ENCODE results near the gene PPOX.
A peak's percentile ranks its signal among the peaks of the same experiment; 100 is the strongest.

PPOX gene

DNA sequence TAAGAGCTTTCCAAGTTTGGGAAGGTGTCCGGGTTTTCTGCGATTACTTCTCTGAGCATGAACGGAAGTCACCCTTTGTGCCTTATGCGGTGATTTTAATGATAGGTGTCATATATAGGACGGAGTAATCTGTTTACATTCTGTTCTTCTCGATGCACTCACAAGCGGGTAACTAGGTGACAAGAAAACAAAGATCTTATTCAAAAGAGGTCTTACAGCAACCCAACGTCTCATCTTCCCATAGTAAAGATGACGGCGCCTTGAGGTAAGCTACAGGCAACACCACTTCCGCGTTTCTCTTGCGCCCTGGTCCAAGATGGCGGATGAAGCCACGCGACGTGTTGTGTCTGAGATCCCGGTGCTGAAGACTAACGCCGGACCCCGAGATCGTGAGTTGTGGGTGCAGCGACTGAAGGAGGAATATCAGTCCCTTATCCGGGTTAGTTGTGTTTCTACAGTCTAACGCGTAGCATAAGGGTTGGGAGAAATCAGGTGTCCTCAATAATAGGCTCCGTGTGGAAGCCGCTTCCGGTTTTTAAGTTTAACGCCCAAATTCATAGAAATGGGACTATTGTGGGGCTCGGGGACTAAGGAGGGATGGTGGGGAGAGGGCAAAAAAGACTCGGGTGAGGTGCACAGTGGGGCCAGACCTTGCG, 12.4 kb upstream of the PPOX start, which contains the start of gene UFC1:
UFC1 (plus strand) TSS at position 297 of the 656 bp plus-strand sequence; CDS start at position 317, 20 bp downstream.
- DNase-seq = peak; percentile 87

DNA sequence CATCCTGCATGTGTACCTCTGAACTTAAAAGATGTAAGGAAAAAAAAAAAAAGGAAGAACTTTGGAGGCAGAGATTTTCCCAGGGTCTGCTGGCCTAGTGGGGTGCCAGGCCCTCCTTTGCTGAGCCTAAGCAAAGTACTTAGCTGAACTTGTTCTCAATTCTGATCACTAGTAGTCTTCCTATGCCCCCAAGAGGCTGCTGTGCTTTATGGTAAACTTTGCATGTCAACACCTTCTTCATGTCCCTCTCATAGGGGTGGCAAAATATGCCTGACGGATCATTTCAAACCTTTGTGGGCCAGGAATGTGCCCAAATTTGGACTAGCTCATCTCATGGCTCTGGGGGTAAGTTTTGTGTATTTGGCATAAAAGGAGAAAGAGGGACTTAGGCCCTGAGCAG, 8.4 kb upstream of the PPOX start:
- no peak for DNase-seq

DNA sequence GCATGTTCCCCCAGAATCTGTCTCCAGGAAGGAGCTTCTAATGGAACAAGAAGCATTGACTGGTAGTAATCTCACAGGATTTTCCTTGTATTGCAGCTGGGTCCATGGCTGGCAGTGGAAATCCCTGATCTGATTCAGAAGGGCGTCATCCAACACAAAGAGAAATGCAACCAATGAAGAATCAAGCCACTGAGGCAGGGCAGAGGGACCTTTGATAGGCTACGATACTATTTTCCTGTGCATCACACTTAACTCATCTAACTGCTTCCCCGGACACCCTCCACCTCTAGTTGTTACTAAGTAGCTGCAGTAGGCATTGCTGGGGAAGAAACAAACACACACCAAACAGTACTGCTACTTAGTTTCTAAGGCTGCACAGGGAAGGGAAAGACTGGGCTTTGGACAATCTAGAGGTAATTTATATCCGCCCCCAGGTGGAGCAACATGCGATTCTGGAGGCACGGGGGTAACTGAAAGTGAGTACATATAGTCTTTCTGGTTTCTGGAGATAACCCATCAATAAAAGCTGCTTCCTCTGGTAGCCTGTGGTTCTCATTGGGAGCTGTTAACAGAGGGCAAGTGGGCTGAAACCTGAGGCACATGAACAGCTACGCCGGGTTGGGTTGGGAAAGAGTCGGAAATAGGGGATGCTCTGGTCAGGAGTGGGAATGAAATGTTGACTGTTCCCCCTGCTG, 7.8 kb upstream of the PPOX start:
- DNase-seq = no peak

DNA sequence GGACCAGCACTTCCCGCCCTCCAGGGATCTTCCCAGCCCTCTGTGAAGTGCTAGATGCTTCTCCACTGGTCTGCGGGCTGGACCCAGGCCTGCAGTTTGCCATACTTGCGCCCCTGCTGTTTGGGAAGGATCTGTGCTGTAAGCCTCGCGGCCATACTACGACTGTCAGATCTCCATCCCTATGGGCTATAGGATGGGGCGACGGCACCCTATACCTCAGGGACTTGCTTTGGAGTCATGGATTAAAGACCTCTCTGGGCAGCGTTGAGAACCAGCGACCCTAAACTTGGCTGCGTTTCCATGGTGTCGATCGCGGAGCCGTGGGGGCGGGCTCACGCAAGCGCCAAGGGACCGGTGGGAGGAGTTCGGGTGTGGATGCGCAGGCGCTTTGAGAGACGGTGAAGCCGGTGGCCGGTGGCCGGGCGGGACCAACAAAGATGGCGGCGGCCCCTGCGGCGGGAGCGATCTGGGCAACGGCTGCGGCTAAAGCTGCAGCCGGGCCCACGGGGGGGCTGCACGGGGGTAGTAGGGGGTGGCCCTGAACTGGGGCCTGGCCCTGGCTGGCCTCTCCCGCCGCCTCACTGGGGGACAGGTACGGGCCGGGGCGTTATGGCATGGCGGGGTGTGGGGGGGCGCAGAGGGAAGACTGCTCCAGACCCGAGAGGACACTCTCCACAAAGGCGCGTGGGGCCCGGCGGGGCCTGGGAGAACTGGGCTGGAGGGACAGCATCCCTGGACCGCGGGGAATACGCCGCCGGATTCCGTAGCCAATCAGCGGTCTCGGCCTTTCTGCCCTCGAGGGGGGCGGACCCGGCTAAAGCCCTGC, 6.9 kb upstream of the PPOX start, which contains the start of gene USP21:
USP21 (plus strand) TSS at position 414 of the 826 bp plus-strand sequence. CDS start 1,141 bp downstream, outside the sequence.
- peak; percentile 95 for DNase-seq

DNA sequence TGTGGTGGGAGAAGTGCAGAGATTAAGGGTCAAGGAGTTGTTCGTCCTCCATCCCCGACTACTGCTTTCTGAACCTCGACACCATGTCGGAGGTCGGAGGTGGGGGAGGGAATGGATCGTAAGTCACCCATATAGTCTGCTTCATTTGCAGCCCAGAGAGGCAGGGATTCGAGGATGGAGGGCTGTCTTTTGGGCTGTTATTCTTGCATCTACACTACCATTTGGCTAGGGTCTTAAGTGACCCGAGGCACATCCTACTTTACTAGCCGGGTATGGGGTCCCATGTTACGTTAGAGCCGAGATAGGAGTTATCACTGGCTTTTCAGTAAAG, 6.3 kb upstream of the PPOX start:
- DNase-seq = no peak

DNA sequence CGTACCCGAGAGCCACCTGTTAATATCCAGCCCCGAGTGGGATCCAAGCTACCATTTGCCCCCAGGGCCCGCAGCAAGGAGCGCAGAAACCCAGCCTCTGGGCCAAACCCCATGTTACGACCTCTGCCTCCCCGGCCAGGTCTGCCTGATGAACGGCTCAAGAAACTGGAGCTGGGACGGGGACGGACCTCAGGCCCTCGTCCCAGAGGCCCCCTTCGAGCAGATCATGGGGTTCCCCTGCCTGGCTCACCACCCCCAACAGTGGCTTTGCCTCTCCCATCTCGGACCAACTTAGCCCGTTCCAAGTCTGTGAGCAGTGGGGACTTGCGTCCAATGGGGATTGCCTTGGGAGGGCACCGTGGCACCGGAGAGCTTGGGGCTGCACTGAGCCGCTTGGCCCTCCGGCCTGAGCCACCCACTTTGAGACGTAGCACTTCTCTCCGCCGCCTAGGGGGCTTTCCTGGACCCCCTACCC, 5.5 kb upstream of the PPOX start:
- no peak for DNase-seq

DNA sequence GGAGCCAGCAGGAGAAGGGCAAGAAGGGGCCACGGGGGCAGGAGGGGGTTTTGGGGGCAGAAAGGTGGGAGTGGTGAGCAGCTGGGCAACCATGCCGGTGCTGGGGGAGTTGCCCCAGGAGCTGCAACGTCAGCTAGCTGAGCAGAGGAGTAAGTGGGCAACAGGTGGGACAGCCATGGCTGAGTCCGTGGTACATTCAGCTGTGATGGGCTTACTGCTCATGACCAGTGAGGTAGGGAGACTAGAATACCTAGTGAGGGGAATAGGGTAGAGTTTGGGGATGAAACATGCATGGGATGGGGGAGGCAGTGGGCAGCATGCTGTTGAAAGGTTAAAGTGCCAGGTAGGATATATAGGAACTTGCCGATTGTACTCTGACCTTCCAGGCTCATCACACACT, 4.6 kb upstream of the PPOX start:
- no peak for DNase-seq

DNA sequence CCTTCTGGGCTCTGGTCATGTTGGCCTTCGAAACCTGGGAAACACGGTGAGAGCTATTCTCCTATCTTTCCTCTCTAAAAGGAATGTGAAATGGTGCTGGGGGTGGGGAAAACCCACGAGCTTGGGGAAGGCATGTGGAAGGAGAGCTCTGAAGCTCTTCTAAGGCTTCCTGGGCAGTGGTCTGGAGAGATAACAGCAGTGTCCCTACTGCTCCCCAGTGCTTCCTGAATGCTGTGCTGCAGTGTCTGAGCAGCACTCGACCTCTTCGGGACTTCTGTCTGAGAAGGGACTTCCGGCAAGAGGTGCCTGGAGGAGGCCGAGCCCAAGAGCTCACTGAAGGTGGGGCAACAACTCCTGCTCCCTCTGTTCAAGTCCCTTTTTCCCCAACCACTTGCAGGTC, 4.2 kb upstream of the PPOX start:
- DNase-seq = no peak

DNA sequence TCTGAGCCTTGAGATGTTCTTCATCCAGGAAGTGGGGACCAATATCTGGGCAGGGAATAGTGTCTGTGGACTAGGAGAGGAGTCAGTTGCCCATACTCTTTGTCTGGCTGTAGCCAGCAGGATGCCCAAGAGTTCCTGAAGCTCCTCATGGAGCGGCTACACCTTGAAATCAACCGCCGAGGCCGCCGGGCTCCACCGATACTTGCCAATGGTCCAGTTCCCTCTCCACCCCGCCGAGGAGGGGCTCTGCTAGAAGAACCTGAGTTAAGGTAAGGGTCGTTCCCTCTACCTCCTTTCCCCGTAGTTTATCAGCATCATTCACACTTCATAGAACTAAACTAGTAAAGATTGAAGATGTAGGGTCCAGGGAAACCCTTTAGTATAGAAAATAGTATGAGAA, 3.4 kb upstream of the PPOX start:
- DNase-seq = no peak

DNA sequence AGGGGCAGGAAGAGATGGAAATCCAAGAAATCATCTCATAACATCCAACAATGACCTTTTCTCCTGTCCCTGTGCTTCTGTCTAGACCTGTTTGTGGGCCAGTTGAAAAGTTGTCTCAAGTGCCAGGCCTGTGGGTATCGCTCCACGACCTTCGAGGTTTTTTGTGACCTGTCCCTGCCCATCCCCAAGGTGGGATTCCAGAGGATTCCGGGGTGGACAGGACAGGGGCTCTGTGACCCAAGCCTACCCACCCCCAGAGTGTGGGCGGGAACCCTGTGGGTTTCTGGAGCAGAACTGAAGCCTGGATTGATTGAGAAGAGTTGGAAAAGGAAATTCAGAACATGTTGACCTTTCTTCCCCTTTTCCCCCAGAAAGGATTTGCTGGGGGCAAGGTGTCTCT, 2.4 kb upstream of the PPOX start:
- DNase-seq = no peak

DNA sequence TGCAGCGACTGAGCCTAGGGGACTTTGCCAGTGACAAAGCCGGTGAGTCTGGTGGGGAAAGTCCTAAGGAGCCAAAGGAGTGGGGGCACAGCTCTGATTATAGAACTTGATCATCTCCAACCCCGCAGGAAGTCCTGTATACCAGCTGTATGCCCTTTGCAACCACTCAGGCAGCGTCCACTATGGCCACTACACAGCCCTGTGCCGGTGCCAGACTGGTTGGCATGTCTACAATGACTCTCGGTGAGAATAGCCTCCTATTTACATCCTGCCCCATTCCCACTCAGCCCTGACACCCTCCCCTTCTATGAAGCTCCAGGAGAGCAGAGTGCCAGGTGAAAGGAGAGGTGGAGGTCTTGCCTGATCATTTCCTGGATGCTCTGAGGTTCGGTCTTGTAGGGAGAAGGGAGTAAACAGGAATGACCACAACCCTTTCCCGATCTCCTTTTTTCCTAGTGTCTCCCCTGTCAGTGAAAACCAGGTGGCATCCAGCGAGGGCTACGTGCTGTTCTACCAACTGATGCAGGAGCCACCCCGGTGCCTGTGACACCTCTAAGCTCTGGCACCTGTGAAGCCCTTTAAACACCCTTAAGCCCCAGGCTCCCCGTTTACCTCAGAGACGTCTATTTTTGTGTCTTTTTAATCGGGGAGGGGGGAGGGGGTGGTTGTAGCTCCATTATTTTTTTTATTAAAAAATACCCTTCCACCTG, 1.2 kb upstream of the PPOX start:
- DNase-seq = no peak

DNA sequence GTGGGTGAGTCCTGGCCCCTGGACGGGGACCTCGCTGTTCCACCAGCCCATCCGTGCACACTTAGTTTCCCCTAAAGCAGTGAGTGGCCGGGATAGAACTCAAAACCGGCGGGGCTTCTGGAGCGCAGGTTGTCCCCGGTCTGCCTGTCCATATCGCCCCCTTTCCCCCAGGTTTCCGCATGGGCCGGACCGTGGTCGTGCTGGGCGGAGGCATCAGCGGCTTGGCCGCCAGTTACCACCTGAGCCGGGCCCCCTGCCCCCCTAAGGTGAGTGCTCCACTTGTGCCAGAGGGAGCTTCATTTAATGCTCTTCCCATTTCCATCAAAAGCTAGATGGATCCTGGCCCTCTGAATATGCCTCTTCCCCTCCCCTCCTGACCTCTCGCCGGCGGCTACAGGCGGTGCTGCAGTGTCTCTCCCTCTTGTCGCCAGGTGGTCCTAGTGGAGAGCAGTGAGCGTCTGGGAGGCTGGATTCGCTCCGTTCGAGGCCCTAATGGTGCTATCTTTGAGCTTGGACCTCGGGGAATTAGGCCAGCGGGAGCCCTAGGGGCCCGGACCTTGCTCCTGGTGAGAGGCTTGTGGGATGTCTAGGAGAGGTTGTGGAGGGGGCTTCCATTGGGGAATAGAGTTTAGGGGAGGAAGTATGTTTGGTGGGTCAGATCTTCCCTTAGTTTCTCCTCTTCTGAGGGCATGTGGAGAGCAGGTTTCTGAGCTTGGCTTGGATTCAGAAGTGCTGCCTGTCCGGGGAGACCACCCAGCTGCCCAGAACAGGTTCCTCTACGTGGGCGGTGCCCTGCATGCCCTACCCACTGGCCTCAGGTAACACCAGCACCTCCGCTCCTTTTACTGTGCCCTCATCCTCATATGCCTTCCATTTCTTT, 683 bp downstream of the PPOX start:
- DNase-seq = no peak

DNA sequence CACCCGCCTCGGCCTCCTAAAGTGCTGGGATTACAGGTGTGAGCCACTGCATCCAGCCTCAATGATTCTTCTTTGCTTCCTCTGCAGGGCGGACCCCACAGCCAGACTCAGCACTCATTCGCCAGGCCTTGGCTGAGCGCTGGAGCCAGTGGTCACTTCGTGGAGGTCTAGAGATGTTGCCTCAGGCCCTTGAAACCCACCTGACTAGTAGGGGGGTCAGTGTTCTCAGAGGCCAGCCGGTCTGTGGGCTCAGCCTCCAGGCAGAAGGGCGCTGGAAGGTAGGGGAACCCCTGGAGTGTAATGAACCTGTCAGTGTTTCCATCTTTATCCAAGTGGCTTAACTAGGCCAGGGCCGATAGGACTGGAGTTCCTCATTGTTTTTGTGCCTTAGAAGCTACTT, 2.7 kb downstream of the PPOX start:
- no peak for DNase-seq

DNA sequence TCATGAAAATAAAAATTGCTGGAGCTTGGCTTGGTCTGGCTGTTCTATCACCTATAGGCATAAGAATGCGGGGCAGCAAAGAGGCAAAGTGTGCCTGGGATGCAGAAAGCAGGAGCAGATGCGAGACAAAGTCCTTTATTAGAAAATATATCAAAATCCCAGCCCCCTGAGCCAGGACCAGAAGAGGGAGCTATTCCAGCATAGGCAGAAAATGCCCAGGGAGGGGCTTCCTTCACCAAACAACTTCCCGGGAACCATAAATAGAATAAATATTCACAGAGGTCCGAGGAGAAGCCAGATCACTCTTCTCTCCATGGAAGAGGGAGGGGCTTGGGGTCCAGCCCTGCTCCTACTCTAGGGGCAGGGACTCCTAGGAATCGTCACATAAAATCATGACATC, 5.0 kb downstream of the PPOX start:
- no peak for DNase-seq

DNA sequence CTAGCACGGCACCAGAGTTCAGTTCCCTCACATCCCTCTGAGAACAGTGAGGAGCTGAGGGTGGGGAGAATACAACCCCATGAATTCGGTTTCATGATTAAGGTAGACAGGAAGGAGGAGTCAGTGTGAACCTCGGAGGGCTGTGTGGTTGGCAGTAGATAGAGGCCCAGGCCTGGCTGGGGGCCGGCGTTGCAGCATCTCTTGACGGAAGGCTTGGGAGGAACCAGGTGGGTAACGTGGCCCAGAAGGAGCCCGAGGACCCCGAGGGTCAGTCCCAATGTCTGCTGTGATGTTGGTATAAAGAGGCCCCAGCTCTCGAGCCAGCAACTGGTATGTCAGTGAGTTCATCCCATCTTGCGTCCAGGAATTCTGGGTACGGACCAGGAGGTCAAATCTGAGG, 5.5 kb downstream of the PPOX start:
- DNase-seq = no peak

DNA sequence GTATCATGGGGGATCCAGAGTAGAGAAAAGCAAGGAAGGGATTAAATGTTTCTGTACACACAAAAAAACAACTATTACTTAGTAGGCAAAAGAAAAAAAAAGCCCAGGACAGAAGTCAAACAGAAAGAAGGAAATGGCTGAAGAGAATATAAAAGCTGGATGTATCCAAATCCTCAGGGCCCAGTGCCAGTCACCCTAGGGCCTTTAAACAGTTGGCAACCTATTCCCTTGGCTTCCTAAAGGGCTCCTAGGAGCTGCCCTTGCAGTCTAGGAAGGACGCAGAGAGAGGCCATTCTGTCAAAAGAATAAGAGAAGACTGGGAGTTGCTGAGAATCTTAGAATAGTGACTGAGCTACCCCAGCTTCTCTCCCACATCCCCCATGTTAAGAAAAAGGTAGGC, 6.1 kb downstream of the PPOX start:
- no peak for DNase-seq

DNA sequence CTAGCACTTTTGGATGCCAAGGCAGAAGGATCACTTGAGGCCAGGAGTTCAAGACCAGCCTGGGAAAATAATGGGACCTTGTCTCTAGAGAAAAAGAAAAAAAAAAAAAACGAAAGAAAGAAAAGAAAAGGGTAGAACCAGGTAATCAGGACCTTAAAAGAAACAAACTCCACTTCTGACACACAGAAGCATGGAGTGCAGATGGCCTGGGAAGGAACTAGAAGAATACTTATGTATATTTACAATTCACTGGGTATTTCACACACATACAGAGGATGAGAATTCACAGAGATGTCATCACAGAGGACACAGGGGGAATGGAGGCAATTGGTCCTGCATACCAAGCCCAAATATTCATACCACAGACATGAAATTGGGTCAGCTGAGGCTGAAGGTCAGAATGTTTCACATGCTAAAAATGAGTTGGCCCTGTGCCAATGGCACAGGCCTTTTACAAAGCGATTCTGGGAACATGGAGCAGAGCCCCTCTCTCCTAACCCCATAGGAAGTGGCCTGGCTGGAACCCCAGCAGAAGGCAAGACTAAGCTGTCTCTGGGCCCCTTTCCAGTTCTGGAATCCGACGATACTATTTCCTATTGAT, 6.7 kb downstream of the PPOX start:
- DNase-seq = no peak

DNA sequence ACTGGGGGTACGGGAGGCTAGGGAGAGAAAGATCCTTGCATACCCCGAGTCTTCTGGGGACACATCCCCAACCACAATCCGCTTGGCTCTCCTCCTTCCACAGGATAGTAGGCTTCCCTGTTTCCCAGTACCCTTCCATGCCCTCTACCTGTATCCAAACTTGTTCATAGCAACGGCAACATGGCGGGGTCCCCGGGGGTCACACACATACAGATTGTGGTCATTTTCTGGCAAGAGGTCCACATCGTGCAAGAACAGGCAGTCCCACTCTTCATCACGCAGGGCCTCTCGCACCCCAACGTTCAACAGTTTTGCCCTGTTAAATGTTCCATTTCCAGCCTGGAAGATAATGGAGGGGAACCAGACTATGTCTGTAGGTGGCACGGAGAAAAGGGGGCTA, 7.5 kb downstream of the PPOX start:
- DNase-seq = no peak

DNA sequence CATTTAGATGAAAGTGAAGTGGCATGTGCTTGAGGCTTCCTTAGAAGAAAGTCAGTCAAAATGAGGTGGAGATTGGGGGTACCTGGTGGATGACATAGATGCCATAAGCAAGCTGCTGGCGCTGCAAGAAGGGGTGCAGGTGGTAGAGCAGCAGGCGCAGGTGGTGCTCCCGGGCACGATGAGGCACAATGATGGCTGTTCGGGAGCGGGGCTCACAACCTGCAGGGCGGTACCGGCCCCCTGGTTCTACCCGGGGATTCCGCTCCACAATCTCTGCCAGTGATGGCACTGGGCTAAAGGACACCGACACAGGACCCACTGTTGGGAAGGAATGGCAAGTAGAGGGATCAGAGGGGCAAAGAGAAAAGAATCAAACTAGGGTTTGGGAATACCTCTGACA, 8.7 kb downstream of the PPOX start:
- no peak for DNase-seq

DNA sequence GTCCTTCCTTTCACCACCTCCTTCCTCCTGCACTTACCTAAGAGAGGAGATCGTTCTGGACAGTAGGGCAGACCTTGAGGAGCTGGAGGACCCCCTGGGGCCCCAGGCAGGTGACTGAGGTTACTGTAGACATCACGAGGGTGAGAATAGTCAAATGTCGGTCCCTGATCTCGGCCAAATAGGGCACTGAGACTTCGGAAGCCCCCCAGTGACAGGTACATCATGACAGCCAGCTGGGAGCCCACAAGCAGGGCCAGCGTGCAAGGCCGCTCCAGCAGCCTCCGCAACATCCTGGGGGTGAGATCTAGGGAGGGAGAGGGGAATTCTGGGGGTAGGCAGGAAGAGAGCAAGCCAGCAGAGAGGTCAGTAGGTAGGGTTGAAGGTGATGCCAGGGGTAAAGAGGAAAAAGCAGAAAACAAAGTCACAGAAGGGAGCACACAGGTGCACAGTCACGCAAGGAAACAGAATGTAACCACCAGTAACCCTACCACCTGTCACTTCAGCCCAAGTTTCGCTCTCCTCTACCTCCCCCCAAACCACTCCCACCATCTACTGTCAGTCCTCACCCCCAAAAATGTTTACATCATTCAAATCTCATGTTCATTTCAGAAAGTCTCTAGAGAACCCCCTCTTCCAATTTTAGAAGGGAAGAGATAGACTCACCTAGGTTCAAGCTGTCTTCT, 9.7 kb downstream of the PPOX start:
- DNase-seq = no peak

DNA sequence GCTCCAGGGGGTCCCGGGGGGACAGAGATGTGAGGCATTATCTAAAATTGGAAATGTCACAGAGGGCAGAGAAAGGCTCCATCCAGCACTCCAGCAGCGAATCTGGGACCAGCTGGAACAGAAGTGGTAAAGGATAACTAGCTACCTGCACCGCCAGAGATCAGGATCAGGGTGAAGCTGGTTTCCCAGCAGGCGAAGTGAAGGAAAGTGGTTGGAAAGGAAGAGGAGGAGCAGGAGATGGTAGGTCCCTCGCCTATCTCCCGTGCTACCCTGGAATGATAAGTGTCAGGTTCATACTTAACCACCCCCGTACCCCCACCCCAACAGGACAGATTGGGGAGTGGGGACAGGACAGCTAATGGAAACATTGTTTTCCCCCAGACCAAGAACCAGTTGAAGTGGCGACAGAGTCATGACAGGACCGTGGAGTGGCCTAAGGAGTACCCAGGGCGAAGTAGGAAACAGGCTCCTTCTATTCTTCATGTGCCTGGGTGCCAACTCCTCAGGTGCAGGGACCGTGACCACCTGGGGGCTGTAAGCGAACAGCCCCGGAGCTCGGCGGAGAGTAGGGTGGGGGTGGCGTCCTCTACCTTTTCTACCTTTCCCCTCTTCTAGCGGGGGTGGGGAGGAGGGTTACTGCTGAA, 10.4 kb downstream of the PPOX start:
- DNase-seq = no peak

Data from activated CD8-positive, alpha-beta memory T cell treated with anti-CD3 and anti-CD28 coated beads, Interleukin-2, amount 50 U/mL, for 48 hours (primary cell).